Esophagus muscularis mucosa (tissue), 4 donors: ENCODE data around the gene KBTBD12. TPM values are rescaled to one million over a fixed set of nuclear protein-coding genes. Genes with fewer than 3 reads are reported as not detected.

Experiments
- DNase-seq: peaks from one replicate; pipeline ENCODE4 v3.0.0-alpha.2; 2017; ENCODE audit errors: extremely low spot score
- H3K27ac ChIP-seq, 4 donors: fragments of 200-600 bp; sonication (generic); replicated peaks in 1 of 4; 1 replicate in 3 of 4; 2 replicates in 1 of 4; pipeline ENCODE4 v1.5.1; 2016 to 2019; ENCODE audit warnings: mild to moderate bottlenecking in 1 of 4
- H3K27me3 ChIP-seq, 4 donors: fragments of 200-600 bp; sonication (generic); one replicate each; pipeline versions ENCODE4 v1.5.1 to v1.6.0; 2016 to 2019
- H3K36me3 ChIP-seq, 4 donors: fragments of 200-600 bp; sonication (generic); one replicate each; pipeline ENCODE4 v1.5.1; 2016 to 2019
- H3K4me1 ChIP-seq, 4 donors: fragments of 200-600 bp; sonication (generic); one replicate each; pipeline ENCODE4 v1.5.1; 2016 to 2019
- H3K4me3 ChIP-seq, 4 donors: fragments of 200-600 bp; sonication (generic); 1 replicate in 2 of 4; 2 replicates in 2 of 4; pipeline ENCODE4 v1.5.1; 2016 to 2019; ENCODE audit warnings: mild to moderate bottlenecking in 4 of 4, moderate library complexity in 1 of 4
- H3K9me3 ChIP-seq, 4 donors: fragments of 200-600 bp; sonication (generic); 1 replicate in 3 of 4; 2 replicates in 1 of 4; pipeline ENCODE4 v1.5.1; 2016 to 2019
- EP300 ChIP-seq: sonication (generic); formaldehyde crosslinking; IDR thresholded peaks from one replicate; pipeline ENCODE4 v1.6.1; 2017; ENCODE audit warnings: antibody characterized with exemption
- POLR2A ChIP-seq: fragments of 450-650 bp; IDR thresholded peaks from one replicate; pipeline ENCODE4 v1.6.1; 2017; ENCODE audit warnings: antibody characterized with exemption, moderate library complexity, mild to moderate bottlenecking, low read depth
- POLR2AphosphoS5 ChIP-seq, 2 donors: sonication (generic); formaldehyde crosslinking; IDR thresholded peaks; one replicate each; pipeline ENCODE4 v1.6.1; 2017; ENCODE audit warnings: antibody characterized with exemption in 2 of 2
- WGBS: methylation state at CpG from one replicate; pipeline ENCODE4 v1.1.5; 2018; 5-methylcytosine and 5-hydroxymethylcytosine counted together
- intact Hi-C: fragments of 100-400 bp; cut with DNase I; formaldehyde crosslinking; loops from one replicate; pipeline ENCODE4 v1.15.1; 2023
- total RNA-seq, 4 donors: library from RNA; depleted of rRNA; stranded (reverse); fragments of >200 nt; gene quantifications; one replicate each; pipeline versions ENCODE4 v1.1.0 to v1.2.1, GENCODE V29; 2016
- TF ChIP-seq, protein P1 (sequence below), 3 experiments: fragments of 200-600 bp in 2 of 3; fragments of 450-650 bp in 1 of 3; sonication (generic) in 2 of 3; IDR thresholded peaks; one replicate each; pipeline ENCODE4 v1.5.1; 2017 to 2019; ENCODE audit warnings: antibody characterized with exemption in 3 of 3, mild to moderate bottlenecking in 2 of 3, moderate library complexity in 1 of 3

The KBTBD12 gene
- total RNA-seq, 4 donors from 2014 or later = 3.8 to 6.0 (median 4.7) TPM

DNA sequence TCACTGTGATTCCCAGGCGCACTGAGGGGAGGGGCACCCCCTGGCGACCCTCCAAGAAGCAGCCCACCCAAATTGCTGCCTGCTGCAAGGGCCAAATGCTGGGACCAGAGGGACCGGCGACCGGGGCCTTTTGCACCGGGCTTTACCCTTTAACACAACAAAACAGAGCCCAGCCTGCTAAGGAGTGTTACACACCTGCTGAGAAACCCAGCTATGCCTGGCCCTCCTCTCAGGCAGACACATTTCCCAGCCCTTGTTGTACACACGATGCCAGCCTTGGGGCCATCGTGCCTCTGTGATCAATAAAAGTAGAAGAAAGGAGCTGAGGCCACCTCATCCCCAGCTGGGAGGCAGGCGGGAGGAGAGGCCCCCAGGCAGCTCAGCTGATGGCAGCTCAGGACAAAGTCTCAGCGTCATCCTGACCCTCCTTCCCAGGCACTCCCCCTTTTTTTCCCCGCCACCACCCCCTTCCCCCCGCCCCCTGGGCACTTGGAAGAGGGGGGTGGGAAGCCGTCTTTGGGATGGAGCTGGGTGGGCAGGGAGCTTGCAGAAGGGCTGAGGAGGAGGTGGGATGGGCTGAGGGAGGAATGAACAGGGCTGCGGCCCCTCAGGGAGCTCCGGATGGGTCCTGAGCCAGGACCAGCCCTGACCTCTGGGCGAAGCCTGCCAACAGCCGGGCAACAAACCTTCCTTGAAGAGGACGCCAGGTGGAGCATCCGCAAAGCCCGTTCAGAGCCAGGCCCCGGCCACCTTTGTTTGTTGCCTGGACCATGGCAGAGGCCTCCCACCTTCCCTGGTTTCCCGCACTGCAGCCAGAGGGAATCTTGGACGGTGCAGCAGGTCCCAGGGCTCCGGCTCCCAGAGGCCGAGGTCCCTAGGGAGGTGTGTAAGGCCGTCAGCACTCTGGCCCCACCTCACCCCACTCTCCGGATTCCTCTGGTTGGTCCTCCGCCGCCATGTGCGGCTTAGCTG is 91.3 kb downstream of the KBTBD12 start:
- WGBS = 59% methylated on average over 20 of the region's 30 CpGs
- H3K9me3 ChIP-seq = no peaks in the 10 kb centered on the region
- no peak for TF ChIP-seq EP300
- TF ChIP-seq POLR2AphosphoS5 (IDR thresholded peaks at IDR 0.05) = no peak
- no peak for TF ChIP-seq POLR2A
- TF ChIP-seq, protein P1, sequence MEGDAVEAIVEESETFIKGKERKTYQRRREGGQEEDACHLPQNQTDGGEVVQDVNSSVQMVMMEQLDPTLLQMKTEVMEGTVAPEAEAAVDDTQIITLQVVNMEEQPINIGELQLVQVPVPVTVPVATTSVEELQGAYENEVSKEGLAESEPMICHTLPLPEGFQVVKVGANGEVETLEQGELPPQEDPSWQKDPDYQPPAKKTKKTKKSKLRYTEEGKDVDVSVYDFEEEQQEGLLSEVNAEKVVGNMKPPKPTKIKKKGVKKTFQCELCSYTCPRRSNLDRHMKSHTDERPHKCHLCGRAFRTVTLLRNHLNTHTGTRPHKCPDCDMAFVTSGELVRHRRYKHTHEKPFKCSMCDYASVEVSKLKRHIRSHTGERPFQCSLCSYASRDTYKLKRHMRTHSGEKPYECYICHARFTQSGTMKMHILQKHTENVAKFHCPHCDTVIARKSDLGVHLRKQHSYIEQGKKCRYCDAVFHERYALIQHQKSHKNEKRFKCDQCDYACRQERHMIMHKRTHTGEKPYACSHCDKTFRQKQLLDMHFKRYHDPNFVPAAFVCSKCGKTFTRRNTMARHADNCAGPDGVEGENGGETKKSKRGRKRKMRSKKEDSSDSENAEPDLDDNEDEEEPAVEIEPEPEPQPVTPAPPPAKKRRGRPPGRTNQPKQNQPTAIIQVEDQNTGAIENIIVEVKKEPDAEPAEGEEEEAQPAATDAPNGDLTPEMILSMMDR (IDR thresholded peaks at IDR 0.05) = no peak
- peaks cover 0 to 56% (median 2%) of the 10 kb centered on the region in 4 donors for H3K27me3 ChIP-seq
- no peak overlapping the region for H3K27ac ChIP-seq
- H3K4me3 ChIP-seq = no peak overlapping the region
- no peak for DNase-seq
- intact Hi-C loops = no loop called here
- H3K36me3 ChIP-seq = no peaks in the 10 kb centered on the region
- H3K4me1 ChIP-seq = no peaks in the 10 kb centered on the region

DNA sequence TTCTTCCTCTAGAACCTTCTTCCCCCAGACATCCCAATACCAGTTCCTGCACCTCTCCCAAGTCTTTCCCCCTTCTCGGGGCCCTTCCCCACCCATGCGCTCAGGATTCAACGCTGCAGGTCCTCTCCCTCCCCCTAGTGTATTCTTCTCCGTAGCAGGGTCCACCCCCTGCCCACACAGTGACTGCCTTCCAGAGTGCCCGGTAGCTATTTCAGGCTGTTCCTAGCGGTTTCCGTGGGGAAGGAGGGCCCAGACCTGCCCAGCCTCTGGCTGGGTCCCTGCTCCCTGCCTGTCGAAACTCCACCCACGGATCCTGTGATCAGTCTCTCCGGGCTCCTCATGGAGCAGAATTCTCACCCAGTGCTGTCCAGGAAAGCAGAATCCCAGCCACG is 92.0 kb downstream of the KBTBD12 start:
- no peak for DNase-seq
- H3K27me3 ChIP-seq = peaks cover 0 to 63% (median 2%) of the 10 kb centered on the region in 4 donors
- H3K36me3 ChIP-seq = no peaks in the 10 kb centered on the region
- intact Hi-C loops = no loop called here
- WGBS = 36% methylated on average over 11 of the region's 11 CpGs
- H3K4me3 ChIP-seq = no peak overlapping the region
- TF ChIP-seq POLR2AphosphoS5 (IDR thresholded peaks at IDR 0.05) = no peak
- TF ChIP-seq, protein P1 (IDR thresholded peaks at IDR 0.05) = no peak
- TF ChIP-seq EP300 = no peak
- no peak for TF ChIP-seq POLR2A
- H3K4me1 ChIP-seq = no peaks in the 10 kb centered on the region
- H3K9me3 ChIP-seq = no peaks in the 10 kb centered on the region
- no peak overlapping the region for H3K27ac ChIP-seq

DNA sequence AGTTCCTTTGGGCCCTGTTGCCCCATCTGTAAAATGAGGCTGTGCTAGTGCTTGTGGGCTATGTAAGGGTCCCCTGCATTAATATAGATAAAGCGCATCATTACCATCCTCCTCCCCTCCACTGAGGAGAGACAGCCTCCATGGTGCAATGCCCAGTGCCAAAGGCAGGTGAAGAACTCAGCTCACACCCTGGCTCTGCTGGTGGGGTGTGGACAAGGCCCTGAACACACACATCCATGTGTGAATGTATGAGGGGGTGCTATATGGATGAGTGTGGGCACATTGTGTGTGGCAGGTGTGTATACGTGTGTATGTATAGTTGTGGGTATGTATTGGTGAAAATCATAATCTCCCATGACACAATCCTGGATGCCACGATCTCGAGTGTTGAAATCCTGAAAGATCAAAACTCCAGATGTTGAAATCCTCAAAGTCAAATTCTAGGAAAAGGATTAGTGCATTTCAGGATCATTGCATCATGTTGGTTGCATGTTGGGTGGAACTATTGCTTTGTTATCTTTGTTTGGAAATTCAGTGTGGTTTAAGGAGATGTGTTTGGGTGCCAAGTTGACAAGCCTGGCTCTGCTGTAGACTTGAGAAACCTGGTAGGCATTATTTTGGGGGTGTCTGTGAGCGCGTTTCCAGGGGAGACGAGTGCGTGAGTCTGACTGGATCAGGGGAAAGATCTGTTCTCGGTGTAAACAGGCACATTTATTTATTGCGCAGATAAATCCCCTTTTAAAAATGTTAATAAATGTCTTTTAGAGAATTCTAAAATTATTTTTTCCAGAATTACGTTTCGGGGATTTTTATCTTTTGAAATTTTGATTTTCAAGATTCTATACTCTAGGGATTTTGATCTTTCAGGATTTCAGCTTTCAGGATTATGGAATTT is 95.2 kb downstream of the KBTBD12 start:
- Histone ChIP-seq H3K27ac (no peak overlapping the region), H3K4me3 (no peak overlapping the region), H3K9me3 (no peaks in the 10 kb centered on the region), H3K36me3 (no peaks in the 10 kb centered on the region), H3K4me1 (no peaks in the 10 kb centered on the region), H3K27me3 (peaks cover 0 to 63% (median 2%) of the 10 kb centered on the region in 4 donors)
- intact Hi-C loops = no loop called here
- TF ChIP-seq POLR2AphosphoS5 (IDR thresholded peaks at IDR 0.05) = peak in 1 of 2 donors; percentile 42
- no peak for TF ChIP-seq POLR2A
- no peak for DNase-seq
- WGBS = 92% methylated on average over 12 of the region's 12 CpGs

GRCh38 chr3:128011140-128011539 is 96.1 kb downstream of the KBTBD12 start:
- Histone ChIP-seq H3K27ac (no peak overlapping the region), H3K4me1 (no peaks in the 10 kb centered on the region), H3K36me3 (no peaks in the 10 kb centered on the region), H3K4me3 (no peak overlapping the region), H3K9me3 (no peaks in the 10 kb centered on the region), H3K27me3 (peaks cover 0 to 54% (median 2%) of the 10 kb centered on the region in 4 donors)
- 13% methylated on average over 12 of the region's 12 CpGs for WGBS
- TF ChIP-seq POLR2A (no peak), EP300 (no peak)
- intact Hi-C loops = no loop called here
- no peak for DNase-seq

GRCh38 chr3:128012050-128012449 is 97.0 kb downstream of the KBTBD12 start:
- no peaks in the 10 kb centered on the region for H3K9me3 ChIP-seq
- TF ChIP-seq, protein P1 (IDR thresholded peaks at IDR 0.05) = no peak
- no peak for TF ChIP-seq POLR2AphosphoS5 (IDR thresholded peaks at IDR 0.05)
- H3K36me3 ChIP-seq = no peaks in the 10 kb centered on the region
- H3K4me1 ChIP-seq = no peaks in the 10 kb centered on the region
- H3K4me3 ChIP-seq = no peak overlapping the region
- H3K27ac ChIP-seq = no peak overlapping the region
- H3K27me3 ChIP-seq = peaks cover 0 to 45% (median 2%) of the 10 kb centered on the region in 4 donors
- DNase-seq = no peak
- intact Hi-C loops = no loop called here
- 87% methylated on average over 14 of the region's 14 CpGs for WGBS
